Caco-2 (cell line): Measurements from ENCODE around the gene VPS18. TPM values are rescaled to one million over a fixed set of nuclear protein-coding genes. Genes with fewer than 3 reads are reported as not detected.

Experiments used
- Bru-seq: library from RNA; stranded (reverse); fragments of 400-500 nt; gene quantifications from one replicate; lab custom pipeline; 2021; lab: Mats Ljungman, UMichigan
- BruChase-seq, 2 experiments: library from RNA; stranded (reverse); fragments of 400-500 nt; gene quantifications; one replicate each; lab custom pipeline; 2021; lab: Mats Ljungman, UMichigan
- BruUV-seq: library from RNA; stranded (reverse); fragments of 400-500 nt; replicated peaks from 2 replicates; lab custom pipeline; 2021; lab: Mats Ljungman, UMichigan
- CTCF ChIA-PET: fragments of 300-600 bp; sonication (Branson Sonifier 250); formaldehyde crosslinking; loops from one replicate; lab custom pipeline; 2022; ENCODE audit warnings: antibody characterized with exemption; lab: Charles Lee
- POLR2A ChIA-PET: fragments of 300-600 bp; sonication (Branson Sonifier 250); formaldehyde crosslinking; loops from one replicate; lab custom pipeline; 2022; ENCODE audit warnings: antibody characterized with exemption; lab: Charles Lee
- DNase-seq, 2 experiments: peaks; one replicate each; pipeline versions ENCODE4 v3.0.0 to v3.0.0-alpha.2; 2020 to 2022
- H3K27me3 ChIP-seq: replicated peaks from 2 replicates; pipeline ENCODE4 v1.6.0; 2011; ENCODE audit warnings: low read length; ENCODE audit not compliant: control insufficient read depth, insufficient read depth
- H3K36me3 ChIP-seq: 2 replicates; pipeline ENCODE4 v1.5.1; 2011; ENCODE audit warnings: low read length; ENCODE audit not compliant: control insufficient read depth, insufficient read depth
- H3K4me1 ChIP-seq: fragments of 250-450 bp; sonication (Bioruptor Pico); 2 replicates; pipeline ENCODE4 v1.5.1; 2020; ENCODE audit warnings: mild to moderate bottlenecking
- H3K4me3 ChIP-seq: 2 replicates; pipeline ENCODE4 v1.5.1; 2011; ENCODE audit warnings: low read depth, mild to moderate bottlenecking, control low read depth, low read length
- H3K9me3 ChIP-seq: fragments of 250-450 bp; sonication (Bioruptor Pico); 2 replicates; pipeline ENCODE4 v1.5.1; 2020; ENCODE audit warnings: mild to moderate bottlenecking, moderate library complexity
- H3K27ac Mint-ChIP-seq: one replicate; pipeline ENCODE4 v1.8.0; 2022; ENCODE audit warnings: mixed read lengths; ENCODE audit not compliant: unreplicated experiment
- H3K27me3 Mint-ChIP-seq: one replicate; pipeline ENCODE4 v1.8.0; 2022; ENCODE audit warnings: mixed read lengths; ENCODE audit not compliant: insufficient read depth, unreplicated experiment
- H3K36me3 Mint-ChIP-seq: one replicate; pipeline ENCODE4 v1.8.0; 2022; ENCODE audit warnings: mild to moderate bottlenecking, mixed read lengths; ENCODE audit not compliant: insufficient read depth, unreplicated experiment
- H3K4me1 Mint-ChIP-seq: one replicate; pipeline ENCODE4 v1.8.0; 2022; ENCODE audit warnings: low read depth, mixed read lengths; ENCODE audit not compliant: unreplicated experiment
- H3K4me3 Mint-ChIP-seq: one replicate; pipeline ENCODE4 v1.8.0; 2022; ENCODE audit warnings: mild to moderate bottlenecking, moderate library complexity, mixed read lengths; ENCODE audit not compliant: unreplicated experiment
- H3K9me3 Mint-ChIP-seq: one replicate; pipeline ENCODE4 v1.8.0; 2022; ENCODE audit warnings: mixed read lengths; ENCODE audit not compliant: unreplicated experiment
- intact Hi-C: fragments of 100-400 bp; cut with micrococcal nuclease; formaldehyde crosslinking; loops from one replicate; pipeline ENCODE4 v1.10.0; 2022; ENCODE audit not compliant: unreplicated experiment
- long read RNA-seq: library from polyadenylated mRNA; stranded (forward); transcript quantifications from one replicate; pipeline ENCODE4 v2.0.0, GENCODE V29; 2022
- total RNA-seq: library from RNA; stranded (reverse); gene quantifications from 2 replicates; pipeline ENCODE4 v1.2.3, GENCODE V29; 2022
- TF ChIP-seq, protein P1 (sequence below), 2 experiments: fragments of 200-600 bp in 1 of 2; IDR thresholded peaks; 1 replicate in 1 of 2; 2 replicates in 1 of 2; pipeline versions ENCODE4 v1.5.1 to v1.8.0; 2011 to 2022; ENCODE audit warnings: antibody characterized with exemption in 1 of 2, control low read depth in 1 of 2, inconsistent platforms in 1 of 2, low read depth in 1 of 2, low read length in 1 of 2, mild to moderate bottlenecking in 1 of 2, moderate library complexity in 1 of 2; ENCODE audit not compliant: insufficient read depth in 1 of 2, severe bottlenecking in 1 of 2, unreplicated experiment in 1 of 2

The VPS18 gene, protein sequence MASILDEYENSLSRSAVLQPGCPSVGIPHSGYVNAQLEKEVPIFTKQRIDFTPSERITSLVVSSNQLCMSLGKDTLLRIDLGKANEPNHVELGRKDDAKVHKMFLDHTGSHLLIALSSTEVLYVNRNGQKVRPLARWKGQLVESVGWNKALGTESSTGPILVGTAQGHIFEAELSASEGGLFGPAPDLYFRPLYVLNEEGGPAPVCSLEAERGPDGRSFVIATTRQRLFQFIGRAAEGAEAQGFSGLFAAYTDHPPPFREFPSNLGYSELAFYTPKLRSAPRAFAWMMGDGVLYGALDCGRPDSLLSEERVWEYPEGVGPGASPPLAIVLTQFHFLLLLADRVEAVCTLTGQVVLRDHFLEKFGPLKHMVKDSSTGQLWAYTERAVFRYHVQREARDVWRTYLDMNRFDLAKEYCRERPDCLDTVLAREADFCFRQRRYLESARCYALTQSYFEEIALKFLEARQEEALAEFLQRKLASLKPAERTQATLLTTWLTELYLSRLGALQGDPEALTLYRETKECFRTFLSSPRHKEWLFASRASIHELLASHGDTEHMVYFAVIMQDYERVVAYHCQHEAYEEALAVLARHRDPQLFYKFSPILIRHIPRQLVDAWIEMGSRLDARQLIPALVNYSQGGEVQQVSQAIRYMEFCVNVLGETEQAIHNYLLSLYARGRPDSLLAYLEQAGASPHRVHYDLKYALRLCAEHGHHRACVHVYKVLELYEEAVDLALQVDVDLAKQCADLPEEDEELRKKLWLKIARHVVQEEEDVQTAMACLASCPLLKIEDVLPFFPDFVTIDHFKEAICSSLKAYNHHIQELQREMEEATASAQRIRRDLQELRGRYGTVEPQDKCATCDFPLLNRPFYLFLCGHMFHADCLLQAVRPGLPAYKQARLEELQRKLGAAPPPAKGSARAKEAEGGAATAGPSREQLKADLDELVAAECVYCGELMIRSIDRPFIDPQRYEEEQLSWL
- total RNA-seq (27.3 and 29.3 TPM in 2 replicates), Bru-seq, nascent RNA (percentile 71 among the genes with signal in this experiment), BruChase-seq, experiment 1, labeled RNA remaining after a 2-hour chase (percentile 84 among the genes with signal in this experiment), BruChase-seq, experiment 2, labeled RNA remaining after a 6-hour chase (percentile 72 among the genes with signal in this experiment)
- long read RNA-seq, transcript VPS18-201 (5 exons, 3,895 nt): major isoform, 19 of 45 reads
- long read RNA-seq, partial matches to known transcripts: 13 of 45 reads
- long read RNA-seq, other reads (novel, unspliced or antisense): 13 of 45 reads

DNA sequence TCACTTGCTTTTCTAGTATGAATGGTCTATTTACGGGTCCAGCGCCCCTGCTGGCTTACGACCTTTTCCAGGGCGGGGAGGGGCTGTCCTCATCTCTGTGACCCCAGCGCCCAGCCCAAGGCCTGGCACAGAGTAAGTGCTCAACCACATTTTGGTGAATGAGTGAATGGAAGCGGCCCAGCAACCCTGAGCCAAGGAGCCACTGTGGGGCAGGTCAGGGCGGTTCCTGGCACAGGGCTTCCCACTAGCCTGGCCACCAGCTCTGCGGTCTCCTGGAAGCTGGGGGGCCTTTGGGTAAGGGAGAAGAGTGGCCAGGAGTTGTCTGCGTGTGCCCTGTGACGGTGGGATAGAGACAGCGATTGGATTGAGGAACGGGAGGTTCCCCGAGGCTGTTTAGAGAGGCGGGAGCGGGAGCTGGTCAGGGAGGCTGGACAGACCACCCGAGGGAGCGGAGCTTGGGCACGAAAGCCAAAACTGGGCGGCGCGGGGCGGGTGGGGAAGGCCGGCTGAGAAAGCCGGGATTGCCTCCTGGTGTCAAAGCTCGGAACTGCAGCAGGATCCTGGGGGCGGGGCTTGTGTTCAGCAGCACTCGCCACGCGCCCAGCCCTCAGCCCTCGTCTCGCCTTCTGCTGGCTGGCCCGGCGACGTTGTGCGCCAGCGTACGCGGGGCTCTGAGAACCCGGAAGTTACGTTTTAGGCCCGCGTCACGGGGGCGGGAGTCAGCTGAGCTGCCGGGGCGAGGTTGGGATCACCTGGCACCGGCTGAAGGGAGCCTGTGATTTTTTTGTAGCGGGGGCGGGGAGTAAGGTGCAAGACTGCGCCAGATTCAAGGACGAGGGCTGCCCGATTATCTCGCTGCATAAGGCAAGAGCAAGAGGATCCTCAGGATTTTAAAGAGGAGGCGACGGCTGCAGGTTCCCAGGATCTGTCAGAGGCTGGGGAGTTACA is at the start of gene VPS18:
VPS18 (plus strand) TSS at position 718 of the 948 bp plus-strand sequence. CDS start 319 bp downstream, outside the sequence.
- no TSS peak for BruUV-seq
- TF ChIP-seq, protein P1, sequence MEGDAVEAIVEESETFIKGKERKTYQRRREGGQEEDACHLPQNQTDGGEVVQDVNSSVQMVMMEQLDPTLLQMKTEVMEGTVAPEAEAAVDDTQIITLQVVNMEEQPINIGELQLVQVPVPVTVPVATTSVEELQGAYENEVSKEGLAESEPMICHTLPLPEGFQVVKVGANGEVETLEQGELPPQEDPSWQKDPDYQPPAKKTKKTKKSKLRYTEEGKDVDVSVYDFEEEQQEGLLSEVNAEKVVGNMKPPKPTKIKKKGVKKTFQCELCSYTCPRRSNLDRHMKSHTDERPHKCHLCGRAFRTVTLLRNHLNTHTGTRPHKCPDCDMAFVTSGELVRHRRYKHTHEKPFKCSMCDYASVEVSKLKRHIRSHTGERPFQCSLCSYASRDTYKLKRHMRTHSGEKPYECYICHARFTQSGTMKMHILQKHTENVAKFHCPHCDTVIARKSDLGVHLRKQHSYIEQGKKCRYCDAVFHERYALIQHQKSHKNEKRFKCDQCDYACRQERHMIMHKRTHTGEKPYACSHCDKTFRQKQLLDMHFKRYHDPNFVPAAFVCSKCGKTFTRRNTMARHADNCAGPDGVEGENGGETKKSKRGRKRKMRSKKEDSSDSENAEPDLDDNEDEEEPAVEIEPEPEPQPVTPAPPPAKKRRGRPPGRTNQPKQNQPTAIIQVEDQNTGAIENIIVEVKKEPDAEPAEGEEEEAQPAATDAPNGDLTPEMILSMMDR (IDR thresholded peaks at IDR 0.05; ENCODE audit: insufficient read depth in 1 of 2, low read depth in 1 of 2, low read length in 1 of 2, severe bottlenecking in 1 of 2, unreplicated experiment in 1 of 2): peak; percentile 84 to 85
- Histone ChIP-seq H3K9me3 (no peaks in the 10 kb centered on the region), H3K27me3 (no peaks in the 10 kb centered on the region), H3K4me1 (peaks cover 14% of the 10 kb centered on the region), H3K4me3 (peak within 1 kb of the TSS; percentile 87), H3K36me3 (peaks cover 2% of the 10 kb centered on the region; the same call in 1 of the 2 replicates)
- Mint-ChIP-seq H3K4me1 (peaks cover 23% of the 10 kb centered on the region), H3K4me3 (peak within 1 kb of the TSS; percentile 88), H3K27me3 (no peaks in the 10 kb centered on the region), H3K27ac (peak within 1 kb of the TSS; percentile 87), H3K36me3 (peaks cover 47% of the 10 kb centered on the region), H3K9me3 (no peaks in the 10 kb centered on the region)
- peak; percentile 97 to 98 for DNase-seq
- POLR2A ChIA-PET: interaction anchor here (0.6 to 2.4 kb wide), 17 partner anchors 20 to 438 kb away, joined by 3 to 23 read pairs (median 4); partner anchors contain the start of genes DLL4, DNAJC17, INO80 and NUSAP1
- intact Hi-C loops: loop anchor here (1.0 to 10.0 kb wide), 6 partner anchors 21 to 199 kb away; partner anchors contain the start of genes RAD51 and RMDN3
- CTCF ChIA-PET: interaction anchor here (0.6 to 3.1 kb wide), 31 partner anchors 9 to 304 kb away, joined by 3 to 112 read pairs (median 6); partner anchors contain the start of genes CHAC1, DLL4, DNAJC17 and GCHFR

DNA sequence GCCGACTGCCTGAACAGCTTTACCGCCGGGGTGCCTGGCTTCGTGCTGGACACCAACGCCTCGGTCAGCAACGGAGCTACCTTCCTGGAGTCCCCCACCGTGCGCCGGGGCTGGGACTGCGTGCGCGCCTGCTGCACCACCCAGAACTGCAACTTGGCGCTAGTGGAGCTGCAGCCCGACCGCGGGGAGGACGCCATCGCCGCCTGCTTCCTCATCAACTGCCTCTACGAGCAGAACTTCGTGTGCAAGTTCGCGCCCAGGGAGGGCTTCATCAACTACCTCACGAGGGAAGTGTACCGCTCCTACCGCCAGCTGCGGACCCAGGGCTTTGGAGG is 49.6 kb upstream of the VPS18 start:
- peaks cover 34% of the 10 kb centered on the region for H3K4me1 ChIP-seq
- TF ChIP-seq, protein P1 (IDR thresholded peaks at IDR 0.05; ENCODE audit: insufficient read depth in 1 of 2, low read depth in 1 of 2, low read length in 1 of 2, severe bottlenecking in 1 of 2, unreplicated experiment in 1 of 2): no peak
- CTCF ChIA-PET: interaction anchor here (0.5 to 3.0 kb wide), 7 partner anchors 13 to 150 kb away, joined by 3 to 12 read pairs (median 4); partner anchors contain the start of genes CHAC1 and VPS18
- H3K36me3 ChIP-seq: peaks cover 4% of the 10 kb centered on the region
- BruUV-seq: no TSS peak
- Mint-ChIP-seq H3K36me3 (peaks cover 32% of the 10 kb centered on the region), H3K27ac (peak overlapping the region; percentile 93), H3K27me3 (no peaks in the 10 kb centered on the region), H3K4me3 (peak overlapping the region; percentile 99), H3K4me1 (peaks cover 9% of the 10 kb centered on the region), H3K9me3 (no peaks in the 10 kb centered on the region)
- peak overlapping the region; percentile 85 for H3K4me3 ChIP-seq
- POLR2A ChIA-PET: interaction anchor here (0.6 to 3.8 kb wide), 7 partner anchors 13 to 270 kb away, joined by 3 to 23 read pairs (median 7); partner anchors contain the start of genes DNAJC17 and ZFYVE19
- H3K9me3 ChIP-seq: no peaks in the 10 kb centered on the region
- intact Hi-C loops: no loop called here
- no peaks in the 10 kb centered on the region for H3K27me3 ChIP-seq
- DNase-seq: no peak
